ENCODE results near the gene GMNN.
A peak's percentile ranks its signal among the peaks of the same experiment; 100 is the strongest.

GMNN gene

DNA sequence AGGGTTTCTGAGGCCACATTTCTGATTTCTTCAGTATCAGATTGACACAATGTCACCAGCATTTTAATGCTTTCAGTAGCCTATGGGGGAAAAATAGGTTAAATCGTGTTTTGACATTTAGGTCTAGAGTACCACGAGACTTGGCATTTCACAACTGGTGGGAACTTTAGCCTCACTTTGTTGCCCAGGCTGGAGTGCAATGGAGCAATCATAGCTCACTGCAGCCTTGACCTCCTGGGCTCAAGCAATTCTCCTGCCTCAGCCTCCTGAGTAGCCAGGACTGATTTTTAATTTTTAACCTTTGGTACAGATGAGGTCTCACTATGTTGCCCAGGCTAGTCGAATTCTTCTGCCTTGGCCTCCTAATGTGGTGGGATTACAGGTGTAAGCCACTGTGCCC is 35.0 kb downstream of the GMNN start:
- Mint-ChIP-seq H3K4me3 (no peak overlapping the region), H3K27ac (no peak overlapping the region), H3K36me3 (ENCODE audit: low read depth) (no peaks in the 10 kb centered on the region), H3K4me1 (no peaks in the 10 kb centered on the region), H3K27me3 (ENCODE audit: low read depth, poor library complexity) (peaks cover 6% of the 10 kb centered on the region), H3K9me3 (no peaks in the 10 kb centered on the region)
- no peak for DNase-seq
- TF ChIP-seq CTCF (IDR thresholded peaks at IDR 0.05): no peak

- no peak for DNase-seq
- Mint-ChIP-seq H3K27me3 (ENCODE audit: low read depth, poor library complexity) (no peaks in the 10 kb centered on the region), H3K27ac (peak overlapping the region; percentile 52), H3K4me3 (no peak overlapping the region), H3K36me3 (ENCODE audit: low read depth) (no peaks in the 10 kb centered on the region), H3K9me3 (no peaks in the 10 kb centered on the region), H3K4me1 (no peaks in the 10 kb centered on the region)
- TF ChIP-seq CTCF (IDR thresholded peaks at IDR 0.05): no peak
These were observed 43.6 kb downstream of the GMNN start for GRCh38 chr6:24818346-24818745.

- Mint-ChIP-seq H3K4me1 (peaks cover 9% of the 10 kb centered on the region), H3K36me3 (ENCODE audit: low read depth) (no peaks in the 10 kb centered on the region), H3K9me3 (no peaks in the 10 kb centered on the region), H3K27me3 (ENCODE audit: low read depth, poor library complexity) (no peaks in the 10 kb centered on the region), H3K27ac (peak overlapping the region; percentile 43), H3K4me3 (no peak overlapping the region)
- no peak for DNase-seq
- TF ChIP-seq CTCF (IDR thresholded peaks at IDR 0.05): no peak
These were observed 47.2 kb downstream of the GMNN start for GRCh38 chr6:24821860-24822444.

- H3K27me3 Mint-ChIP-seq (ENCODE audit: low read depth, poor library complexity): no peaks in the 10 kb centered on the region
- H3K9me3 Mint-ChIP-seq: no peaks in the 10 kb centered on the region
- no peak overlapping the region for H3K4me3 Mint-ChIP-seq
- TF ChIP-seq CTCF (IDR thresholded peaks at IDR 0.05): no peak
- DNase-seq: no peak
- H3K27ac Mint-ChIP-seq: no peak overlapping the region
- no peaks in the 10 kb centered on the region for H3K36me3 Mint-ChIP-seq (ENCODE audit: low read depth)
- H3K4me1 Mint-ChIP-seq: peaks cover 9% of the 10 kb centered on the region
These were observed 48.0 kb downstream of the GMNN start for GRCh38 chr6:24822696-24823095.

- no peak for DNase-seq
- Mint-ChIP-seq H3K27ac (no peak overlapping the region), H3K9me3 (no peaks in the 10 kb centered on the region), H3K27me3 (ENCODE audit: low read depth, poor library complexity) (no peaks in the 10 kb centered on the region), H3K36me3 (ENCODE audit: low read depth) (no peaks in the 10 kb centered on the region), H3K4me1 (peaks cover 9% of the 10 kb centered on the region), H3K4me3 (no peak overlapping the region)
- TF ChIP-seq CTCF (IDR thresholded peaks at IDR 0.05): no peak
These were observed 48.4 kb downstream of the GMNN start for GRCh38 chr6:24823185-24823584.

DNA sequence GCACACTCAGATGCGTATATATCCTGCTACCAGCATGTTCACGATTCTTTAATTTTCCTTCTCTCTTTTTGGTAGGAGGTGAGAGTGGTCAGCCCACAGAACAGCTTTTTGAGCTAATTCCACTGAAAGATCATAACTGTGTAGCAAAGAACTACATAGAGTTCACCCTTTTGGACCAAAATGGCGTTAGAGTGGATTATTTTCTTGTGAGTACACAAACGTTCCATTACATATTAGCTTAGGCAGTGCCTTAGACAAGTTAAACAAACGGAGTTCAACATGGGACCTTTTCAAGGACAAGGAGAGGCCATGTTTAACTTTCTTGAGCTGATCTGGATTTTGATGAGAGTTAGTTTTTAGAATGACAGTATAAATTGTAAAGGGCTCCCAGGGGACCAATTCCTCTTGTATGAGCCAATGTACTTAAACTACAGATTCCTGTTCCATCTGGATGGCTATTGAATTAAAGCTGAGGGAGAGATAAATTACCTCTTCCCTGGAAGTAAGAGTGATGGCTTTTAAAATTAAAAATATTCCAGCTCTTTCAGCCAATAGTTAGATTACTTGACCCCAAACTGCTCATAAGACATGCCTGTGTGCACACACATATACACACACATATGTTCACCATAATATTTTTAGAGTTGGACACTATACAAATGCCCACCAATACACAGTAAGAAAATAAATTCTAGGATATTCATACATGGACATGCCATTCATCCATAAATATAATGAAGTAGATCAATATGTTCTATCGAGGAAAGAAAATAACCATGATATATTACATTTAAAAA is 49.6 kb downstream of the GMNN start:
- no peak overlapping the region for H3K4me3 Mint-ChIP-seq
- no peak for DNase-seq
- no peak for TF ChIP-seq CTCF (IDR thresholded peaks at IDR 0.05)
- peak overlapping the region; percentile 77 for H3K27ac Mint-ChIP-seq
- H3K36me3 Mint-ChIP-seq (ENCODE audit: low read depth): no peaks in the 10 kb centered on the region
- H3K27me3 Mint-ChIP-seq (ENCODE audit: low read depth, poor library complexity): no peaks in the 10 kb centered on the region
- peaks cover 9% of the 10 kb centered on the region for H3K4me1 Mint-ChIP-seq
- H3K9me3 Mint-ChIP-seq: no peaks in the 10 kb centered on the region
